Neural progenitor cell (in vitro differentiated cells): ENCODE results near the gene MEGF8. TPM values are rescaled to one million over a fixed set of nuclear protein-coding genes. Genes with fewer than 3 reads are reported as not detected.

Experiments
- DNase-seq: peaks from one replicate; pipeline ENCODE4 v3.0.0-alpha.2; 2016; ENCODE audit warnings: low spot score
- H2AFZ ChIP-seq: fragments of 200-600 bp; sonication (generic); replicated peaks from 2 replicates; pipeline ENCODE4 v1.6.1; 2016; ENCODE audit warnings: antibody characterized with exemption
- H3F3A ChIP-seq: fragments of 200-600 bp; sonication (generic); 2 replicates; pipeline ENCODE4 v1.6.1; 2016; ENCODE audit warnings: antibody characterized with exemption, low read depth
- H3K27ac ChIP-seq: fragments of 200-600 bp; sonication (generic); 2 replicates; pipeline ENCODE4 v1.5.1; 2016; ENCODE audit warnings: mild to moderate bottlenecking
- H3K27me3 ChIP-seq: fragments of 200-600 bp; sonication (generic); 2 replicates; pipeline ENCODE4 v1.6.1; 2016; ENCODE audit warnings: mild to moderate bottlenecking, moderate library complexity
- H3K36me3 ChIP-seq: fragments of 200-600 bp; sonication (generic); 2 replicates; pipeline ENCODE4 v1.5.1; 2016
- H3K4me1 ChIP-seq: fragments of 200-600 bp; sonication (generic); 2 replicates; pipeline ENCODE4 v1.6.1; 2016; ENCODE audit warnings: mixed run types
- H3K4me2 ChIP-seq: fragments of 200-600 bp; sonication (generic); 2 replicates; pipeline ENCODE4 v1.6.1; 2016
- H3K4me3 ChIP-seq: fragments of 200-600 bp; sonication (generic); 2 replicates; pipeline ENCODE4 v1.5.1; 2016
- H3K79me2 ChIP-seq: fragments of 200-600 bp; sonication (generic); 2 replicates; pipeline ENCODE4 v1.6.1; 2016; ENCODE audit warnings: low read depth
- H3K9ac ChIP-seq: fragments of 200-600 bp; sonication (generic); 2 replicates; pipeline ENCODE4 v1.6.1; 2016
- H3K9me3 ChIP-seq: fragments of 200-600 bp; sonication (generic); 2 replicates; pipeline ENCODE4 v1.5.1; 2016; ENCODE audit warnings: low read depth
- H4K20me1 ChIP-seq: fragments of 200-600 bp; sonication (generic); 2 replicates; pipeline ENCODE4 v1.6.1; 2016; ENCODE audit warnings: low read depth
- H3K27ac Mint-ChIP-seq: 3 replicates; pipeline ENCODE4 v1.8.0; 2021; ENCODE audit warnings: mixed read lengths
- H3K27me3 Mint-ChIP-seq: 2 replicates; pipeline ENCODE4 v1.8.0; 2022; ENCODE audit warnings: low read depth, mild to moderate bottlenecking, inconsistent platforms, moderate library complexity, mixed read lengths; ENCODE audit not compliant: insufficient read depth
- H3K36me3 Mint-ChIP-seq: 3 replicates; pipeline ENCODE4 v1.8.0; 2021; ENCODE audit warnings: mixed read lengths
- H3K4me1 Mint-ChIP-seq: 3 replicates; pipeline ENCODE4 v1.8.0; 2021; ENCODE audit warnings: mixed read lengths
- H3K4me3 Mint-ChIP-seq: 3 replicates; pipeline ENCODE4 v1.8.0; 2021; ENCODE audit warnings: mild to moderate bottlenecking, moderate library complexity, mixed read lengths
- H3K9me3 Mint-ChIP-seq: 3 replicates; pipeline ENCODE4 v1.8.0; 2020; ENCODE audit warnings: mixed read lengths
- CTCF ChIP-seq: fragments of 200-600 bp; sonication (generic); IDR thresholded peaks from 2 replicates; pipeline ENCODE4 v1.5.1; 2017; ENCODE audit warnings: antibody characterized with exemption, mild to moderate bottlenecking
- EZH2 ChIP-seq: fragments of 200-600 bp; sonication (generic); IDR thresholded peaks from 2 replicates; pipeline ENCODE4 v1.6.1; 2017; ENCODE audit warnings: antibody characterized with exemption, mild to moderate bottlenecking, moderate library complexity
- EZH2phosphoT487 ChIP-seq: fragments of 200-600 bp; sonication (generic); IDR thresholded peaks from 2 replicates; pipeline ENCODE4 v1.6.1; 2017; ENCODE audit warnings: antibody characterized with exemption
- total RNA-seq: library from RNA; depleted of rRNA; stranded (reverse); fragments of >200 nt; gene quantifications from 2 replicates; pipeline ENCODE4 v1.2.3, GENCODE V29; 2015; ENCODE audit warnings: low replicate concordance

MEGF8 gene
- total RNA-seq, 1 donor from 2014 or later: 7.3 TPM

DNA sequence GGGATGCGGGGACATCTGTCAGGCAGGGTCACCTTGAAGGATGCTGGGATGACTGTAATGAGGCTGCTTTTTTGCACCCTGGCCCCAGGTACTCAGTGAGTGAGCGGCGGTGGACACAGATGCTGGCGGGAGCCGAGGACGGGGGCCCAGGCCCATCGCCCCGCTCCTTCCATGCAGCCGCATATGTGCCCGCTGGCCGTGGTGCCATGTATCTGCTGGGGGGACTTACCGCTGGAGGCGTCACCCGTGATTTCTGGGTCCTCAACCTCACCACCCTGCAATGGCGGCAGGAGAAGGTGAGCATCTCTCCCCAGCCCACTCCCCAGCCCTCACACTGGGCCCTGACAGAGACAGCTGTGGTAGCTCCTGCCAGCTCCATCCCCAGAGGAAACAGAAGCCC is 31.3 kb downstream of the MEGF8 start:
- H3K4me1 Mint-ChIP-seq: peaks cover 31% of the 10 kb centered on the region
- Histone ChIP-seq H3K9ac (no peak overlapping the region), H3F3A (no peaks in the 10 kb centered on the region), H3K36me3 (no peaks in the 10 kb centered on the region), H4K20me1 (no peaks in the 10 kb centered on the region), H3K9me3 (no peaks in the 10 kb centered on the region), H3K4me2 (no peak overlapping the region), H2AFZ (no peak overlapping the region), H3K79me2 (no peaks in the 10 kb centered on the region), H3K27ac (no peak overlapping the region), H3K4me3 (no peak overlapping the region), H3K4me1 (peaks cover 4% of the 10 kb centered on the region), H3K27me3 (no peaks in the 10 kb centered on the region)
- H3K36me3 Mint-ChIP-seq: peaks cover 19% of the 10 kb centered on the region
- peaks cover 4% of the 10 kb centered on the region for H3K27me3 Mint-ChIP-seq
- no peak for DNase-seq
- no peaks in the 10 kb centered on the region for H3K9me3 Mint-ChIP-seq
- H3K4me3 Mint-ChIP-seq: no peak overlapping the region
- TF ChIP-seq CTCF: no peak
- TF ChIP-seq EZH2phosphoT487: no peak
- TF ChIP-seq EZH2: no peak
- H3K27ac Mint-ChIP-seq: no peak overlapping the region

DNA sequence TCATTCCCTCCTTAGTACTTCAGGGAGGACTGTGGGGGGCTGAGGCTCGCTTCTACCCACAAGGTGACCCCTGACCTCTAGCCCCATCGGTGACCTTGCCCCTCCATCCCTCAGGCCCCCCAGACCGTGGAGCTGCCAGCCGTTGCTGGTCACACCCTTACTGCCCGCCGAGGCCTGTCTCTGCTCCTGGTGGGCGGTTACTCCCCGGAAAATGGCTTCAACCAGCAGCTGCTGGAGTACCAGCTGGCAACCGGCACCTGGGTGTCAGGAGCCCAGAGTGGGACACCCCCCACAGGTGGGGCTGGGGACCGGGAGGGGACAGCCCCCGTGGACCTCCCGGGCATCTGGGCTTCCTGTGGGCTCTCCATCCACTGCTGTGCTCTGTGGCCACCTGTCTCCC is 31.9 kb downstream of the MEGF8 start:
- Histone ChIP-seq H3K36me3 (no peaks in the 10 kb centered on the region), H3K9ac (no peak overlapping the region), H4K20me1 (no peaks in the 10 kb centered on the region), H3K79me2 (no peaks in the 10 kb centered on the region), H3K27ac (no peak overlapping the region), H3K9me3 (no peaks in the 10 kb centered on the region), H3K27me3 (no peaks in the 10 kb centered on the region), H3F3A (no peaks in the 10 kb centered on the region), H3K4me1 (peaks cover 4% of the 10 kb centered on the region), H3K4me2 (no peak overlapping the region), H2AFZ (no peak overlapping the region), H3K4me3 (no peak overlapping the region)
- TF ChIP-seq EZH2phosphoT487: no peak
- no peak for TF ChIP-seq EZH2
- no peak for TF ChIP-seq CTCF
- Mint-ChIP-seq H3K27ac (no peak overlapping the region), H3K9me3 (no peaks in the 10 kb centered on the region), H3K4me3 (peak overlapping the region; percentile 30), H3K4me1 (peaks cover 28% of the 10 kb centered on the region), H3K27me3 (peaks cover 4% of the 10 kb centered on the region), H3K36me3 (peaks cover 19% of the 10 kb centered on the region)
- no peak for DNase-seq

- no peaks in the 10 kb centered on the region for H4K20me1 ChIP-seq
- no peak overlapping the region for H3K4me3 Mint-ChIP-seq
- H3K27ac Mint-ChIP-seq: peak overlapping the region; percentile 40
- H3K36me3 Mint-ChIP-seq: peaks cover 26% of the 10 kb centered on the region
- H3K4me3 ChIP-seq: no peak overlapping the region
- H3K4me1 ChIP-seq: peaks cover 4% of the 10 kb centered on the region
- no peaks in the 10 kb centered on the region for H3K36me3 ChIP-seq
- peaks cover 9% of the 10 kb centered on the region for H3K4me1 Mint-ChIP-seq
- H3K27me3 Mint-ChIP-seq: peaks cover 7% of the 10 kb centered on the region
- TF ChIP-seq EZH2: no peak
- peak; percentile 45 for TF ChIP-seq CTCF
- no peak for TF ChIP-seq EZH2phosphoT487
- no peak overlapping the region for H3K4me2 ChIP-seq
- no peak overlapping the region for H3K9ac ChIP-seq
- no peak overlapping the region for H2AFZ ChIP-seq
- H3K9me3 ChIP-seq: no peaks in the 10 kb centered on the region
- no peaks in the 10 kb centered on the region for H3F3A ChIP-seq
- H3K27me3 ChIP-seq: no peaks in the 10 kb centered on the region
- no peaks in the 10 kb centered on the region for H3K79me2 ChIP-seq
- DNase-seq: peak; percentile 80
- H3K27ac ChIP-seq: no peak overlapping the region
- H3K9me3 Mint-ChIP-seq: peaks cover 4% of the 10 kb centered on the region
Measured at GRCh38 chr19:42360787-42361544, 35.5 kb downstream of the MEGF8 start.
